GM20000 (cell line): ENCODE measurements around the gene KRTAP9-3.
"Not testable (repeated sequence)": the region's sequence is repeated elsewhere in the genome, so short reads cannot be mapped to it uniquely, and the experiment has no call there.

Source experiments
- DNase-seq: peaks from one replicate; pipeline ENCODE4 v3.0.0; 2012; ENCODE audit warnings: low spot score
- CTCF ChIP-seq: IDR thresholded peaks from 2 replicates; pipeline ENCODE4 v1.5.1; 2012; ENCODE audit warnings: mild to moderate bottlenecking, control low read depth; ENCODE audit errors: extremely low read depth, missing control alignments

The KRTAP9-3 gene

DNA sequence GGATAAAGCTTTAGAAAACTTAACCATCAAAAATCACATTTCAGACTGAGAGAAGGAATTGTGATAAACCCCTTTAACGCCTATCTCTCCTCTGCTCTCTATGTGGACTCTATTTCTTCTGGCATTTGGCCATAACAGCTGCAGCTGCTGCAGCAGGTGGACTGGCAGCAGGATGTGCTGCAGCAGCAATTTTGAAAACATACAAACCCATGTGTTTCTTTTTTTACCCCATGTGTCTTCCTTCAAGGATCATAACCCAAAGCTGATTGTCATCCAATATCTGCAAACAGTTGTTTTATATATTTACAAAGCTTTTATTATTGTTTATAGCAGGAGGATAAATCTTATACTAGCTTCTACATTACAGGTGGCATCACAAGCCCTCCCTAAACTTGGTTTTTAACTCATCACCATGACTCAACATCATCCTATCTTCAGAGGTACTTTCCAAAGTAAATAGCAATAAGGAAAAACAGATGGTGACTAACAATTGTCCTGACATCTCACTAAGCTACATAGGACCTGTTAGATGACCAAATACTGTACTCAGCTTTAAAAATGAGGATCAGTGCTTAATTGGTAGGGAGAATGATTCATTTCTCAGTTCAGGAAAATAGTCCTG is 20.3 kb upstream of the KRTAP9-3 start:
- no peak for TF ChIP-seq CTCF
- DNase-seq, result no peak

DNA sequence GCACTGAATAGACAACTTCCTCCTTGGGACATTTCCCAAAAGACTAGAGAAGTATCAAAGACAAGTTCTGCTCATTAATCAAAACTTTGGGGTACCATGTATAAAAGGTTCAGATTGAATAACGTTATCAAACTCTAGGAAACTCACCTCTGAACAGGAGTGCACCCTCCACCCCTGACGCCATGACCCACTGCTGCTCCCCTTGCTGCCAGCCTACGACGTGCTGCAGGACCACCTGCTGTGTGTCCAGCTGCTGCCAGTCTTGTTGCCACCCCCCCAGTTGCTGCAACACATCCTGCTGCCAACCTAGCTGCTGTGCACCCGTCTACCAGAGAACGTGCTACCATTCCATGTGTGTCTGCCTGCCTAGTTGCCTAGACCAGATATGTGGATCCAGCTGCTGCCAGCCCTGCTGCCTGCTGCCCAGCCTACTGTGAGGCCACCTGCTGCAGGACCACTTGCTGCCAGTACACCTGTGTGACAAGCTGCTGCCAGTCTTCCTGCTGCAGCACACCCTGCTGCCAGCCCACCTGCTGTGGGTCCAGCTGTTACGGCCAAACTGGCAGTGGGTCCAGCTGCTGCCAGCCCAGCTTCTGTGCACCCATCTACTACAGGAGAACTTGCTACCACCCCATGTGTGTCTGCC is 19.6 kb upstream of the KRTAP9-3 start:
- no peak for TF ChIP-seq CTCF
- no peak for DNase-seq

DNA sequence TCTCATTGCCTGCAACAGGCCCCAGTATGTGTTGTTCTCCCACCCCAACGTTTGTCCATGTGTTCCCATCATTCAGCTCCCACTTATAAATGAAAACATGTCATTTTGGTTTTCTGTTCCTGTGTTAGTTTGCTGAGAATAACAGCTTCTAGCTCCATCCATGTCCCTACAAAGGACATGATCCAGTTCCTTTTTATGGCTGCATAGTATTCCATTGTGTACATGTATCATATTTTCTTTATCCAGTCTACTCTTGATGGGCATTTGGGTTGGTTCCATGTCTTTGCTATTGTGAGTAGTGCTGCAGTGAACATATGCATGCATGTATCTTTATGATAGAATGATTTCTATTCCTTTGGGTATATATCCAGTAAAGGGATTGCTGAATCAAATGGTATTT is 16.6 kb upstream of the KRTAP9-3 start:
- no peak for DNase-seq
- no peak for TF ChIP-seq CTCF

GRCh38 chr17:41223821-41224220 is 8.4 kb upstream of the KRTAP9-3 start:
- no peak for TF ChIP-seq CTCF
- no peak for DNase-seq

DNA sequence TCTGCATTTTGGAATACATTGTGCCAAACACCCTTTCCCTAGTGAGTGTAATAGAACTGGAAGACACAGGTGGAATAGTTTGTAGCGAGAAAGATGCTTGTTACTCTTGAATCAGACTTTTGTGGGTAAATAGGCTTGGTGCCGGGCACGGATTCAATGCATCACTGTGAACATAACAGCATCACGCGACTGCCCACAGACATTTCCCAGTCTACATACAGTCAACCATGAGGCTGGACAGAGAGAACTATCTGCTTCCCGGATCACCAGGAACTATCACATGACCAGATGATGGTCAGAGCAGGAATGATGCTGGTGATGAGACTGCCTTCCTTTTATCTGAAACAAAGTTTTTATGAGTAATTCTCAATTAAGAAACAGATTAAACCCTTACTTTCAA is 6.2 kb upstream of the KRTAP9-3 start:
- DNase-seq, result no peak
- TF ChIP-seq CTCF, result no peak

- not testable (repeated sequence) for DNase-seq
Measured at GRCh38 chr17:41226598-41227095, 5.6 kb upstream of the KRTAP9-3 start, which contains the start of gene KRTAP9-2. TSS of gene KRTAP9-2 (plus strand) at chr17:41226648. CDS start at chr17:41226655, 7 bp downstream.

DNA sequence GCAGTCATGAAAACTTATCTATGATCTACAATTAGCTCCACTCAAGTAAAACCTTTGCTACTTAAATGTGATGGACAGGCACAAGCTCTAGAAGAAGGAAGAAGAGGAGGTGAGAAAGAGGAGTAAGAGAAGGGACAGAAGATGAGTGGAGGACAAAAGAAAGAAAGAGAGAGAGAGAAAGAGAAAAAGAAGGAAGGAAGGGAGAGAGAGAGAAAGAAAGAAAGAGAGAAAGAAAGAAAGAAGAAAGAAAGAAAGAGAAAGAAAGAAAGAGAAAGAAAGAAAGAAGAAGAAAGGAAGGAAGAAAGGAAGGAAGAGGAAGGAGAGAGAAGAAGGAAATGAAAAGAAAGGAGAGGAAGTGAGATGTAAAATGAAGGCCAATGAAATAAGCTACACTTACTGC is 2.2 kb upstream of the KRTAP9-3 start:
- TF ChIP-seq CTCF, result no peak
- DNase-seq, result no peak

DNA sequence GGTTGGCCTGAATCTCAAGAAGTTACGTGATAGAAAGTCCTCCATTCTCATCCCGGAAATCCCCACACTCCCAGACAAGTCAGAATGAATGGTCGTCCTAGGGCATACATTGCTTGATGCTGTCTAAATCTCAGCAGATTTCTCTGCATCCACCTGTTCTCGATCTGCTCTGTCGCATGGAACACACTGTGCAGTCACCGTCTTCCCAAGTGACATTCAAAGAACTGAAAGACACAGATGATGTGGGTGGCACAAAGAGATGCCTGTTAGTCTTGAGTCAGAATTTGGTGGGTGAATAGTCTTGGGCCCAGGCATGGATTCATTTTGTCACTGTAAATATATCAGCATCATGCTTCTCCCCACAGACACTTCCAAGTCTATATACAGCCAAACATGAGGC is 518 bp upstream of the KRTAP9-3 start:
- no peak for TF ChIP-seq CTCF

DNA sequence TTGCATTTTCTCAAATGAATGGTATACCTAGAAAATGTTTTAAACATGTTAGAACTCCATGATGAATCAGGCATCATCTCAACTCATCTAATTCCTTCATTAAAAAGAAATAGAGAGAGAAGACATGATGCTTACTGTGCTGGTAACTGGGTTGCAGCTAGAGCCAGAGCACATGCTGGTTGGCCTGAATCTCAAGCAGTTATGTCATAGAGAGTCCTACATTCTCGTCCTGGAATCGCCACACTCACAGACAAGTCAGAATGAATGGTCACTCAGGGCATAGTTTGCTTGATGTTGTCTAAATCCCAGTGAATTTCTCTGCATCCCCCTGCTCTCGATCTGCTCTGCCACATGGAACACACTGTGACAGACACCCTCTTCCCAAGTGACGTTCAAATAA is 4.9 kb downstream of the KRTAP9-3 start:
- DNase-seq, result not testable (repeated sequence)

More for the DNA sequence above, 518 bp upstream of the KRTAP9-3 start:
- no peak for DNase-seq

GRCh38 chr17:41237949-41238437 is 5.7 kb downstream of the KRTAP9-3 start, which contains the start of gene KRTAP9-8:
TSS of gene KRTAP9-8 (plus strand) at chr17:41237999. CDS start at chr17:41238052, 53 bp downstream.
- not testable (repeated sequence) for DNase-seq
